Lower leg skin (tissue), 4 donors: ENCODE measurements around the gene RGSL1. TPM values are rescaled to one million over a fixed set of nuclear protein-coding genes. Genes with fewer than 3 reads are reported as not detected.

Source experiments
- DNase-seq, 2 donors: peaks; one replicate each; pipeline ENCODE4 v3.0.0-alpha.2; 2019; ENCODE audit warnings: low spot score in 2 of 2
- H3K4me3 ChIP-seq: fragments of 200-600 bp; sonication (generic); 2 replicates; pipeline ENCODE4 v1.5.1; 2017; ENCODE audit warnings: mild to moderate bottlenecking, low read depth; ENCODE audit not compliant: poor library complexity, severe bottlenecking
- CTCF ChIP-seq, 3 donors: fragments of 450-650 bp; IDR thresholded peaks; one replicate each; pipeline ENCODE4 v1.5.1; 2016; ENCODE audit warnings: antibody characterized with exemption in 3 of 3, mild to moderate bottlenecking in 3 of 3, moderate library complexity in 2 of 3
- POLR2A ChIP-seq, 2 donors: fragments of 450-650 bp; IDR thresholded peaks; one replicate each; pipeline ENCODE4 v1.6.1; 2016 to 2017; ENCODE audit warnings: antibody characterized with exemption in 2 of 2, mild to moderate bottlenecking in 1 of 2, moderate library complexity in 1 of 2
- WGBS, 2 donors: methylation state at CpG; one replicate each; pipeline ENCODE4 v1.1.5; 2018; 5-methylcytosine and 5-hydroxymethylcytosine counted together
- intact Hi-C: fragments of 100-400 bp; cut with DNase I; formaldehyde crosslinking; loops from one replicate; pipeline ENCODE4 v1.15.0; 2023; ENCODE audit warnings: low total_unique reads
- total RNA-seq, 4 donors: library from RNA; depleted of rRNA; stranded (reverse); fragments of >200 nt; gene quantifications; one replicate each; pipeline ENCODE4 v1.1.0, GENCODE V29; 2016

Gene RGSL1
- total RNA-seq, 4 donors from 2014 or later: not detected

GRCh38 chr1:182552527-182552926, 102.6 kb downstream of the RGSL1 start:
- whole genome bisulfite sequencing, 2 donors: 83 to 85% methylated on average over 2 of the region's 2 CpGs
- no peak overlapping the region for H3K4me3 ChIP-seq
- intact Hi-C loops: no loop called here
- TF ChIP-seq CTCF (IDR thresholded peaks at IDR 0.05) (no peak), POLR2A (IDR thresholded peaks at IDR 0.05) (no peak)
- no peak for DNase-seq

- 88 to 94% methylated on average over 1 of the region's 1 CpG for WGBS, 2 donors
- H3K4me3 ChIP-seq: no peak overlapping the region
- no peak for DNase-seq
- intact Hi-C loops: no loop called here
- no peak for TF ChIP-seq POLR2A (IDR thresholded peaks at IDR 0.05)
- TF ChIP-seq CTCF (IDR thresholded peaks at IDR 0.05): no peak
Measured at GRCh38 chr1:182555493-182555892, 105.5 kb downstream of the RGSL1 start.

GRCh38 chr1:182556279-182556678, 106.3 kb downstream of the RGSL1 start:
- H3K4me3 ChIP-seq: no peak overlapping the region
- no peak for DNase-seq
- intact Hi-C loops: no loop called here
- TF ChIP-seq CTCF (IDR thresholded peaks at IDR 0.05): no peak
- no peak for TF ChIP-seq POLR2A (IDR thresholded peaks at IDR 0.05)

GRCh38 chr1:182560392-182560984, 110.5 kb downstream of the RGSL1 start:
- no peak for DNase-seq
- intact Hi-C loops: no loop called here
- H3K4me3 ChIP-seq: no peak overlapping the region
- WGBS, 2 donors: 69 to 78% methylated on average over 7 of the region's 7 CpGs
- TF ChIP-seq CTCF (IDR thresholded peaks at IDR 0.05): no peak
- no peak for TF ChIP-seq POLR2A (IDR thresholded peaks at IDR 0.05)

GRCh38 chr1:182561456-182561855, 111.5 kb downstream of the RGSL1 start:
- WGBS, 2 donors: 72 to 73% methylated on average over 4 of the region's 4 CpGs
- intact Hi-C loops: no loop called here

More at GRCh38 chr1:182561456-182561855, 111.5 kb downstream of the RGSL1 start:
- no peak overlapping the region for H3K4me3 ChIP-seq
- DNase-seq: no peak
- TF ChIP-seq POLR2A (IDR thresholded peaks at IDR 0.05) (no peak), CTCF (IDR thresholded peaks at IDR 0.05) (no peak)
